Measurements from ENCODE around the gene ITPKB.
"Not testable (repeated sequence)": the region's sequence is repeated elsewhere in the genome, so short reads cannot be mapped to it uniquely, and the experiment has no call there.

The ITPKB gene

DNA sequence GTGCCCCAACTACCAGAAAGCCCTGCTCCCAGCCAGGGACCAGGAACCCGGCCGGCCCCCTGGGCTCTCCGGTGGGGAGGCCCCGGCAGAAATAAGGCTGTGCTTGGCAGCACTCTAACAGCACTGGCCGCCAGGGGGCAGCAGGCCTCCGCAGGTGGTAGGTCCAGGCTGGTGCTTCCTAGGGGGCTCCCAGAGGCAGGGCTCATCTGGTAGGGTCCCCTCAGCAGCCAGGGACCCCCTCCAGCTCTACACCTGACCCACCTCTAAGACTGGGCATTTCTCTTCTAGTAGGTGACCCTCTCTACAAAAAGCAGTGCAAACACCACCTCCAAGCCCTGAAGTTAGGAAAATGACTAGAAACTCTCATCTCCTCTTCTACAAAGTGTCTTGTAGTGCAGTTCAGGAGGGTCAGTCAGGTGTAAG, 104.9 kb downstream of the ITPKB start:
- peak; percentile 59 for DNase-seq

DNA sequence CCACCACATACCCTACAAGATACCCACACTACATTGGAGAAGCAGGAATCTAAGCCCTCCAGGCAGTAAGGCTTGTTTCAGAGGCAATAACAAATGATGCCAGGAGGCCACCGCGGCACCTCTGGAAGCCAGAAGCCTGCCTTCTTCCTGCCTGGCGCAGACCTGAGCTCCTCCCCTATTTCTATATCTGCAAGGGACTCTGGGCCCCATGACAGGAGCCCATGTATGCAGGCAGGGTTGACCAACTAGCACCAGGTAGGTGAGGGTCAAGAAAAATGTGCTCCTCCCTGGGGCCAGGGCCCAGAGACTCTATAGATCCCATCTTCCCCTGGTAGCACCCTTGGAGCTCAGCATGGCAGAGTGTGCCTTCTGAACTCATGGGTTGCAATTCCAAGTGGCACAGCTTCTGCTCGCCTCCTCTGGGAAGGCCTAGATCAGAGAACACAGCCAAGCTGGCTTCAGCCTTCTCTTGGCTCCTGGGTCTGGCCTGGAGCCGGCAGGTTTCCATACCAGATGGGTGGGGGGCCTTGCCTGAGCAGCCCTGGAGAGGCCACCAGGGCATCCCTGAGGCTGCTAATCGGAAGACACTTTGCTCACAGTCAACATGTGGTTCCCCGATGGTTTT, 105.4 kb downstream of the ITPKB start:
- no peak for DNase-seq

DNA sequence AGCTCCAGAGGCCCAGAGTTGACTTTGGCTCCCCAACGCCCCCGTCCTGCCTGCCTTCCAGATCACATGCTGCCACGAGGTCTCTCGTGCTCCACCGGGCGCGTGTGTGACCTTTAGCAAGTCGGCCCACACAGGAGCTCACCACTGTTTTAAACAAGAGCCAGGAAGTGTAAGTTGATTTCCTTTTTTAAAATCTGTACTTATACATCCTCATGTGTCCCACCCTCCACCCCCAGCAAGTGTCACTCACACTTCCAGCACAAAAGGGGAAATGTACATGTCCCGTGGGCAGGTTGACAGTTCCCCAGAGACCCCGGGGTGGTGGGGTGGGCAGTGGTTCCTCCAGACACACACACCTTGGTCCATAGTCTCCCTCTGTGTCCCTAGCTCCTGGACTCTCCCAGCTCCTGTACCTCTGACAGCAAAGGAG, 106.1 kb downstream of the ITPKB start:
- no peak for DNase-seq

DNA sequence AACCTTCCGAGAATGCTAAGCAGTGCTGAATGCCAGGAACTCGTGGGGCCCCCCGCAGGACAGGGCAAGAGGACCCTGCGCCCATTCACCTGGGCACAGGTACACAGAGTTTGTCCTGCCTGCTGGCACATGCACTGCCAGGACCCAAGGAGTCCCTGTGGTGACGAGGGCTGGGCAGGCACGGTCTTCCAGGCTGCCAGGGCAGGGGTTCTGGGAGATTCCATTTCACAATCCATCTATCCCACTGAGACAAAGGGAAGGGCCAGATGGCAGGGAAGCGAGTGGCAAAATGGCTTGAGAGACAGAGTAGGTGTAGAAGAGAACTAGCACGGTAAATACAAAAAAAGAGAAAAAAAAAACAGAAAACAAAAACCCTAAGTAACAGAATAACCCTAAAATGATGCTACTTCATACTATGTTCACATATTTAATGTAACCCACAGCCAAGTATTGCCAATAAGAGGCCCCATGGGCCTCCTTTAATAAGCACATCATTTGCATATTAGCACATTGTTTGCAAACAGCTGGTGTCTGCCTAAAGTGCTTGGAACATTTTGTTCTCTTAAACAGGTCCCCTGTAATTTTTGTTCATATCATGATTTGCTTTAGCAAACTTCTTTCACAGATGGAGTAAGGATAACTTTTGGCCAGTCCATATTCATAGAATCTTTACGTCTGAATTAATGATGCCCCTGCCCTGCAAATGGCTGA, 106.8 kb downstream of the ITPKB start:
- no peak for DNase-seq

DNA sequence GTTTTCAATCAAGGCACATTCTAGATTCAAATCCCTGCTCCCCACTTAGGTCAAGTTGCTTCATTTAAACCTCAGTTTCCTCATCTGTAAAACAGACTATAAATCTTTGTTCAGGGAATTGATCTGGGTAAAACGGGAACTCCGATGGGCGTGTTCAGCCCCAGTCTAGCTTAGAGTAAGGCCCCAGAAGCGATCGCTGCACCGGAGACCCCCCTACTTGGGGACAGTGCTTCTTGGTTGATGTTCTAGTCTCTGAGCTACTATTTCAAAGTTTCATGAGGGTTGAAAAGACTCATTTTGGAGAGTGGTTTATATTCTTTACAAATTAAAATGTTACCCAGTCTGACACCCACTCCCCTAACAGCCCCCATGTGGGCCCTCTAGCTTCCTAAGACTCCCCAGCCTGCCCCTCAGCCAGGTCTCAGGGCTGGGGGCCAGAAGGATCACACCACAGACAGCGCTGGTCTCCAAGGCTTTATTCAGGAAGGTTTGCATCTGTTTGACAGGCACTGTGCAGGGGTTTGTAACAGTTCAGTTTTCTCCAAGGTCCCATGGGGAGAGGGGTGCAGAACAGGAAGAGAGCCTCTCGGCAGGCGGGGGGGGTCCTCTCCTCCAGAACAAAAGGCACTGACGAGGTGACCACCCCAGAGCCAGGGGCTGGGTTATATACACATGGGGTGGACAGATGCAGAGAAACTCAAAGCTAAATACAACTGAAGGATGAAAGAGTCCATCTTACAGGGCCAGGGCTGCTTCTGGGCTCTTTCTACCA, 107.7 kb downstream of the ITPKB start:
- no peak for DNase-seq

DNA sequence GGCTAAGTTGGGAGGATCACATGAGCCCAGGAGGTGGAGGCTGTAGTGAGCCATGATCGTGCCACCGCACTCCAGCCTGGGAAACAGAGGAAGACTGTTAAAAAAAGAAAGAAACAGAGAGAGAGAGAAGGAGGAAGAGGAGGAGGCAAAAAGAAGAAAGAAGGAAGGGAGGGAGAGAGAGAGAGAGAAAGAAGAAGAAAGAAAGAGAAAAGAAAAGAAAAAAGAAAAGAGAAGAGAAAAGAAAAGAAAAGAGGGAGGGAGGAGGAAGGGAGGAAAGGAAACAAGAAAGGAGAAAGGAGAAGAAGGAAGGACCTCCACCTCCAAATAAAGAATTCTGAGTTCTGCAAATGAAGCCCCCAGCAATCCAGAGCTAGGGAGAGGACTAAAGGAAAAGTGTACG, 108.5 kb downstream of the ITPKB start:
- DNase-seq: no peak

DNA sequence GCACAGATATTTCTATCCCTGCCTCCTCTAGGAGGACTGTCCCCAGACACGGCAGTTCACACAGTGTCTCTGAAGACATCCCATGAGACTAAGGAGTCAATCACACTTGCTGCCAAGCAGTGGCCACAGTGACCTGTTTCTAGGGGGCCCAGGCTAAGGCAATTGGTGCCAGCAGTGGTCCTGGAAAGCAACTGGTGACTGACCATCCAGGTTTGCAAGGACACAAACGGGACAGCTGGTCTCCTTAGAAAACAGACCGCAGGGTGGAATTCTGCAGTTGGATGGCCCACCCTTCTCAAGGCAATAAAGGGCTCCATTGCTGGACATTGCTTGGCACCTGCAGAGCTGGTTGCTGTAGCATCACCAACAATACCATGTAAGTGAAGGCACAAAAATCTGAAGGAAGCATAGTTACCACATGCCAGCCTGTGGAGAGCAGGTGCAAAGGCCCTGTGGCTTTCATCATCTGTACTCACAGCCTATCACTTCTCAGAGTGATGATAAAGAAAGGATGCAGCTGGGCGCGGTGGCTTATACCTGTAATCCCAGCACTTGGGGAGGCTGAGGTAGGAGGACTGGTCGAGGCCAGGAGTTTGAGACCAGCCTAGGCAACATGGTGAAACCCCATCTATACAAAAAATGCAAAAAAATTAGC, 109.1 kb downstream of the ITPKB start:
- no peak for DNase-seq

DNA sequence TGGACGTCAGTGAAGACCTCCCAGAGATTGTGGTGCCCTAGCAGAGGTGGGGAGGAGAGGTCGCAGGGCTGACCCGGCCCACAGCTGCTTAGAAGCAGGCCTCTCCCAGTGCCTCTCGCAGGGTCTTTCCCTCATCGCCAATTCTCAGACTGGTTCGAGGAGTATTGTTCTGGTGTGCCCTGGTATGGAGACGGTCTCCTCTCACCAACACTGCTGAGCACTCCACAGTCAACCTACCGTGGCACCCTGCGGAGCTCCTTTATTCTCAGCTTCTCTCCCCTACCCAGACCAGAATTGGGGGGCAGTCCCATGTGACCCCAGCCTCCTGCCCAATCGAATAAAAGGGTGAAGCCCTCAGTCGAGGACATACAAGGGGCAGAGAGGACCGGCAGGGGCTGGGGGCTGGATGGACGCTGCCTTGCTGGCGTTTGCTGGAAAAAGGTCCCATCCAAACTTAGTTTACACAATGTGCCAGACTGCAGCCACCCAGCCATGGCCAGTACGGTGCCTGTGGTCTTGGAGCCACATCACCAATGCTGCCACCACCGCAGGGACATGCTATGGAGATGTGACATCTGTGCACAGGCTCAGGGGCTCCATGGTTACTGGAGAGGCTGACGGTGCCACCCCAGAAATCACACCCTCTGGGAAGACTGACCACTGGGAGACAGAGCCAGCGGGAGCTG, 109.7 kb downstream of the ITPKB start:
- no peak for DNase-seq

DNA sequence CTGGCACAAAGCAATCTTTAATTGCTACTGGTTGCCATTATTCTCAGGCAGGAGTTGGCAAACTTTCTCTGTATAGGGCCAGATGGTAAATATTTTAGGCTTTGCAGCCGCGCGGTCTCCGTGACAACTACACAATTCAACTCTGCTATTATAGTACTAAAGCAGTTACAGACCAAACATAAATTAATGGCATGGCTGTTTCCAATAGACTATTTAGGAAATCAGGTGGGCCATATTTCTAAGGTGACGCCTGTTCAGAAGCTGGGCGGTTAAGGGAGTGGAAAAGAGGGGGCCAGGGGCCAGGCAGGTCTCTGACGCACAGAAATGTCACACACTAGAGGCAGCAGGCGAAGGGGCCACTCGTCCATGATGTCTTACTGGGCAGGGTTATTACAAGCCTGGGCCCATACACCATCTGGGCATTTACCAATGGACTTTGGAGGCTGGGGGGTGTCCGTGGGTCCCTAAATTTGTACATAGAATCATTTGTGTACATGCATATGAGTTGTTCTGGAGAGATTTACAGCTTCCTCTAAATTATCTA, 110.4 kb downstream of the ITPKB start:
- no peak for DNase-seq

DNA sequence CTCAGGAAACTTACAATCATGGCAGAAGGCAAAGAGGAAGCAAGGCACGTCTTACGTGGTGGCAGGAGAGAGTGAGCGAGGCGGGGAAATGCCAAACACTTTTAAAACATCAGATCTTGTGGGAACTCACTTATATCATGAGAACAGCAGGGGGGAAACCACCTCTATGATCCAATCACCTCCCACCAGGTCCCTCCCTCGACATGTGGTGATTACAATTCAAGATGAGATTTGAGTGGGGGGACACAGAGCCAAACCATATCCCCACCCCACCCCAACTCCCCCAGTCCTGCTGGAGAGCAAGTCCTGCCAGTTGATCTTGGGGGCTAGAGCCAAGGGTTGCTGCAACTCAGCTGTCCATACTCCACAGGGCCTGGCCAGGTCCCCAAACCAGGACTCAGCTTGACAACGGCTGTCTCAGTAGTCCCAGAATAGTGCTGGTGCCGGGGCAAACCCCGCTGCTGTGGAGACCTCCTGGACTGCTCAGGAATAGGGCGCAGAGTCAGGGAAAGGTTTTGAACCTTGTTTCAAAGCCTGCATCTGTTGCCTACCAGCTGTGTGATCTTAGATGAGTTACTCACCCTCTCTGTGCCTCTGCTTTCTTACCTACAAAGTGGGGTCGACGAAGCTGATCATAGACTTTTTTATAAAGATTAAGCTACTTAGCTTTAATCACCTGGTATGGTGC, 111.0 kb downstream of the ITPKB start:
- DNase-seq: no peak

DNA sequence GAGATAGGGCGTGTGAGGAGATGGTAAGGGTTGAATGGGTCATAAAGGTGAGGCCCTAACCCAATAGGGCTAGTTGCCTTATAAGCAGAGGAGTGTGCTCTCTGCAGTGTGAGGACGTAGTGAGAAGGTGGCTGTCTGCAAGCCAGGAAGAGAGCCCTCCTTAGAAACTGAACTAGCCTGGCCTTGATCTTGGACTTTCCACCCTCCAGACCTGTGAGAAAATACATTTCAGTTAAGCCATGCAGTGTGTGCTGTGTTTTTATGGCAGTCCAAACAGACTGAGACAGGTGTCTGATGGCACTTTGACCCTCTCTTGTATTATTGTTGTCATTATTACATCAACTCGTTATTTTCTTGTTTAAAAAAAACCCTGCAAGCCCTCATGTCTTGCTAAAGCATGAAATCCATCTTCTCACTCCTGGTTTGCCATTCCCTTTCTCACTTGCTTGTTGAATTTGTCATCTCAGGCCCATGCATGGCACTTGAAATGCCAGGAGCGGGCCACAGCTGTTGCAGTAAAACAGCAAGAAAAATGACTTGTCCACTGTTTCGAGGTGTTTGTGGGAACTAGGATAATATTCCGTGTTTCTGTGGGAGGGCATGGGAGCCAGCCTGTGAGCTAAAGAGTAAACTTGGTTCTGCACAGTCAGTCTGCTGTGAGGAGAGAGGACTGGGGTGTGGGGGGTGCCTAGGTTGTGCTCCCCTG, 111.9 kb downstream of the ITPKB start:
- DNase-seq: no peak

DNA sequence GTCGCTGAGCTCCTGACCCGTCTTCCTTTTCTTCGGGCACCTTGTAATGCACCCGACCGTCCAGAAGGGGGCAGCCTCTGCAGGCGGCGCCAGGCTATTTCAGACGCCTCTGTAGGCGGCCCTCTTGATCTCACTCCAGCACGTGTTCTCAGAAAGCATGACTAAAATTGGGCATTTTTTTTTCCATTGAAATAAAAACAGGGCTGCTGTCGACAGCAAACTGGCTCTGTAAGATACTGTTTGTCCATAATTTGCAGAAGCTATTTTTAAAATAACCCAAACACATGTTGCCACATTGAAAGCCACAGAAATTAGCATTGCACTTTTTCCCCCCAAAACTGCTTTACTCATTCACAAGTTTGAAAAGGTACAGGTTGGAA, 112.5 kb downstream of the ITPKB start:
- DNase-seq: peak; percentile 32

DNA sequence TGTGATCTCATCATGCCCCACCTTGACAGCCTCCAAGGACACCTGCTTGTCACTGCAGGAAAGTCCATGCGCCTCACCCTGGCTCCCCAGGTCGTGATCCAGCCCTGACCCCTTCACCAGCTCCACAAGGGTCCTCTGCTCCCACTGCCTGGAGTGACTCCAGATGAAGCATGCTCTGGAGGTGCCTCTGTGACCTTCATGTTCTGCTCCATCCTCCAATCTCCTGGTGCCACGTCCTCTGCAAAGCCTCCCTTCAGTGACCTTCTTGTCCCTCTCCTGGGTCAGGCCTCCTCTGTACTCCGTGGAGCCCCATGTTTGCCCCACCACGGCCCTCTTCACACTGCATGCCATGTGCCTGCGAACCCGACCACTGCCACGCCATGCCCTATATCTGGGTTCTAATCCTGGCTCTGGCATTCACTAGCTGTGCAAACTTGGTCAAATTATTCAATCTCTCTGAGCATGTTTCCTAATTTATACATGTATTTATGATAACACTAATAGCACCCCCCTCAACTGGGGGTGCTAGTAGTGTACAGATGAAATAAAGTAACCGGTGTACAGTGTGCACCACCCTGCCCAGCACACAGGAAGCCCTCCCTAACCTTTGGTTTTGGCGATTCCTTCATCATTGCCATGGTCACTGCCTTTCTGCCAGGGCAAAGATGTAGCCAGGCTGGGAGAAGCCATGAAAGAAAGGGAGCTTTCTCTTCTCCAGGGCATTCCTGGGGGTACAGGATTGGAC, 113.1 kb downstream of the ITPKB start:
- no peak for DNase-seq

DNA sequence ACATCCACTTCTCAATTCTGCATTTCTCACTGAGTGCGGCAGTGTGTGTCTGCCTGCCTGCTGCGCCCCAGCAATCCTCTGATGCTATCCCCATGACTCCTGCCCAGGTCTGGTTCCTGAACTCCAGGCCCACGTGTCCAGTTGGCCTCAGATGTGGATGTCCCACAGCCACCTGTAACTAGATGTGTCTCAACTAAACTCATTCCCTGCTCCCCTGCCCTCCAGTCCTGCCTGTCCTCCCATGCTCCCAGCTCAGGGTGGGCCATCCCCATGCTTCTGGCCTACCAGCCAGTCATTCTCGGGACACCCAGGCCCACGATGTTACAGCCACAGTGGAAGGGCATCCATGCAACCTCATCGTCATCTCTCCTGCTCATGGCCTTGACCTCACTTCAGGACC, 113.8 kb downstream of the ITPKB start:
- DNase-seq: no peak

DNA sequence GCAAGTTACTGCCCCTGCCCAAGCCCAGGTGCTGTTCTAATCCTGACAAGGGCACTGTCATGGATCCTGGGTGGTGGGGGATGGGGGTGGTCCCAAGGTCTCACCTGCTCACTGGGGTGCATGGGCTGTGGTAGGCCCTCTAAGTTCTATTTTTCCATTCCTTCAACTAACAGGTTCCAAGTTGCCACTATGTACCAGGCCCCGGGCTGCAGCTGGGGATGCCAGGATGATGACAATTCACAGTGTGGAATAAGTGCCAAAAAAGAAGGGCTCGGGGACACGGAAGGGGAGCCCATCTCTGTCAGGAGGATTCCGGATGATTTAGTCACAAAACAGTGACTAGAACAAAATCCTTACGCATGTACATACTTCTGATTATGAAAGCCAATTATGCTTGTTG, 114.6 kb downstream of the ITPKB start:
- DNase-seq: no peak

DNA sequence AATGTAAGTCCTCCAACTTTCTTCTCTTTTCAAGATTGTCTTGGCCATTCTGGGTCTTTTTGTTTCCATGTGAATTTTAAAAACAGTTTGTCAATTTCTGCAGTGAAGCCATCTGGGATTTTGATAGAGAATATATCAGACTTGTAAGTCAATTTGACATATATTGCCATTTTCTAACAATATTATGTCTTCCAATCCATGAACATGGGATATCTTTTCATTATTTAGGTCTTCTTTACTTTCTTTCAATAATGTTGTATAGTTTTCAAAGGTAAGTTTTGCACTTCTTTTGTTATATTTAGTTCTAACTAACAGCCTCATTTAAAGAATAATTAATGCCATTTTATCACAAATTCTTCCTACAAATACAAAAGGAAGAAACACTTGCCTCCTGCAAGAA, 117.1 kb downstream of the ITPKB start:
- DNase-seq: no peak

DNA sequence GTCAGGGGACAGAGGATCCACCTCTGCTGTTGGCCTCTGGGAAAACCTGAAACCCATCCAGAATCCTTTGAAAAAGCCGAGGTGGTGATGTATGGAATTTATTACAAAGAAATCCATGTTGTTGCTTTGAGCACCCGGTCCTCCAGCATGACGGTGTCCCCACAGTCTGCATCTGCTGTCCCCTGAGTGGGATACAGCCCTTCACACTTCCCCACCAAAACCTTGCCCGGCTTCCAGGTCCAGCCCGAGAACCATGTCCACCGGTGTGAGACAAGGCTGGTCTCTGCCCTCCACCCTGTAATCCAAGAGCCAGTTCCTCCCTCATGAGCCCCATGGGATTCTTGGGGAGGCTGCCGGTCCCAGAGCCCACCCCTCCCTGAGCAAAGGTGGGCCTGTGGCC, 120.1 kb downstream of the ITPKB start:
- no peak for DNase-seq

DNA sequence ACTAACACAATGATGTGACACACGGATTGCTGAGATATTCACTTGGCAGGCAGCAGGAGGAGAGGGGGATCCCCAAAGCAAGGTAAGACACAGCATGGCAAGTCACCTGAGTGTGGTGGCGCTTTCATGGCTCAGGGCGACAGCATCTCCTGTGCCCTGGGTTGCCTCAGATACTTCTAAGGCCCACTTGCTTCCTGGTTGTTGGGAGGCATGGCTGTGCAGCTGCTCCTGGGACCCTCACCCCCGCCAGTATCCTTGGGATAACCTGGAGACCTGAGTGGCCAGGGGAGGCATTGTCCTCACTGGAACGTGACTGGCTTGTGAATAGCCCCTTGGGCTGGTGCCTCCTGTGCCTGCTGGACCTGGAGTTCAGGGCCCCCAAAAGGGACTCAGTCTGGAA, 120.7 kb downstream of the ITPKB start:
- no peak for DNase-seq

DNA sequence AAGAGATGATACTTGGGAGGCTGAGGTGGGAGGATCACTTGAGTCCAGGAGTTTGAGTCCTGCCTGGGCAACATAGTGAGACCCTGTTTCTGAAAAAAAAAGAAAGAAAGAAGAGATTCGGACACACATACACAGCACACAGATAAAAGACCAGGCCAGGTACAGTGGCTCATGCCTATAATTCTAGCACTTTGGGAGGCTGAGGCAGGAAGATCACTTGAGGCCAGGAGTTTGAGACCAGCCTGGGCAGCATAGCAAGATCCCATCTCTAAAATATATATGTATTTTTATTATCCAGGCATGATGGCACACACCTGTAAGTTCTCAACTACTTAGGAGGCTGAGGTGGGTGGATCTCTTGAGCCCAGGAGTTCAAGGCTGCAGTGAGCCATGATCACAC, 121.4 kb downstream of the ITPKB start:
- DNase-seq: not testable (repeated sequence)

DNA sequence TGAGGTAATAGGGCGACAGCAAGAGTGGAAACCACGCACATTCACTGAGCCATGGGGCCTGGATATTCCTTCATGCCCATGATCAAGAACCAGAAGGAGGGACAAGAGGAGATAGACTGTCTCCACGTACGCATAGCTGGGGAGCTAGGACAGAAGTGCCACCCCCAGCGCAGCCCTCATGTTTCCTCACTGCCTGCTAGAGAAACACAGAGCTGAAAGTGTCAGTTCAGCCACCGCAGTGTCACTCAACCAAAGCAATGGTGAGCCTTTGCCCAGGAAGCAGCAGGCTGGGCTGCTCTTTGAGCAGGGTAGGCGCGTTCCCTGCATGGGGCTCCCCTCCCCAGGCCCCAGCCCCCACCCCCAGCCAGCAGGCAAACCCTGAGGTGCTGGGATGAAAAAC, 122.0 kb downstream of the ITPKB start:
- no peak for DNase-seq

DNA sequence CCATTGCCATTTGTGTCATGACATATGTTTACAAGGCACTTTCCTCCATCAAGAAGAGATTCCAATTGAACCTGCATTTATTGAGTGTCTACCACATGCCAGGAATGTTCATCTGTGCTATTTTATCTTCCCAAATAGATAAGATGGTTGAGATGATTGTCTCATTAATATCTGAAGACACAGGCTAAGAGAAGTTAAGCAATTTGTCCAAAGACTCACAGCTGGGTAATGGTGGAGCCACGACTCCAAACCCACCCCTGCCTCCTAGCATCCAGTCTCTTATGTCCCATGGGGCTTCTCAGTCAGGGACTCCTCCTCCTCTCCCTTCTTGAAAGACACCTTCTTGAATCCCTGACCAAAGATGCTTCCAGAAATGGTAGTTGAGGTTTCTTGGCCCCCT, 122.4 kb downstream of the ITPKB start:
- DNase-seq: no peak
